HEK293 (cell line): ENCODE data around the gene CYP2B6.
A peak's percentile ranks its signal among the peaks of the same experiment; 100 is the strongest.

Experiments
- CTCF ChIA-PET: fragments of 350-600 bp; formaldehyde crosslinking; extraction: SDS; loops from one replicate; lab custom pipeline; 2021; ENCODE audit warnings: antibody characterized with exemption; lab: Yijun Ruan, JAX
- POLR2A ChIA-PET: fragments of 300-600 bp; formaldehyde crosslinking; extraction: SDS; loops from one replicate; lab custom pipeline; 2020; ENCODE audit warnings: antibody characterized with exemption, inconsistent platforms; lab: Yijun Ruan, JAX
- H3K27ac ChIP-seq: fragments of 200-500 bp; sonication (Bioruptor generic); 2 replicates; pipeline ENCODE4 v1.5.1; 2014; ENCODE audit warnings: low read depth, low read length, control low read depth, inconsistent platforms; ENCODE audit errors: extremely low read depth
- H3K36me3 ChIP-seq, 2 experiments: fragments of 200-500 bp in 1 of 2; sonication (Bioruptor generic) in 1 of 2; 1 replicate in 1 of 2; 2 replicates in 1 of 2; pipeline ENCODE4 v1.5.1; 2014 to 2017; ENCODE audit warnings: inconsistent platforms in 2 of 2, low read length in 2 of 2; ENCODE audit not compliant: control insufficient read depth in 2 of 2, insufficient read depth in 1 of 2
- H3K4me1 ChIP-seq: fragments of 200-500 bp; sonication (Bioruptor generic); 2 replicates; pipeline ENCODE4 v1.5.1; 2014; ENCODE audit warnings: mild to moderate bottlenecking, low read length, inconsistent platforms; ENCODE audit not compliant: control insufficient read depth, insufficient read depth
- H3K4me3 ChIP-seq: 2 replicates; pipeline ENCODE4 v1.5.1; 2011; ENCODE audit warnings: low read depth, mild to moderate bottlenecking, control low read depth, low read length, moderate library complexity
- H3K9me3 ChIP-seq: fragments of 200-500 bp; sonication (Bioruptor generic); 2 replicates; pipeline ENCODE4 v1.5.1; 2014; ENCODE audit warnings: low read depth, low read length, inconsistent platforms; ENCODE audit not compliant: control insufficient read depth, insufficient read depth
- BCL6B ChIP-seq: fragments of 450-650 bp; formaldehyde crosslinking; IDR thresholded peaks from 2 replicates; pipeline ENCODE4 v1.5.1; 2017; ENCODE audit warnings: missing biosample characterization, missing genetic modification characterization
- EGR2 ChIP-seq: fragments of 450-650 bp; formaldehyde crosslinking; IDR thresholded peaks from 2 replicates; pipeline ENCODE4 v1.5.1; 2016; ENCODE audit warnings: low read depth, missing biosample characterization, missing genetic modification characterization
- FEZF1 ChIP-seq: fragments of 450-650 bp; formaldehyde crosslinking; IDR thresholded peaks from 2 replicates; pipeline ENCODE4 v1.5.1; 2016; ENCODE audit warnings: missing biosample characterization, missing genetic modification characterization
- PBX3 ChIP-seq: sonication (generic); formaldehyde crosslinking; IDR thresholded peaks from 2 replicates; pipeline ENCODE4 v1.8.1; 2022; ENCODE audit warnings: mild to moderate bottlenecking, moderate library complexity, missing genetic modification reagents
- PRDM10 ChIP-seq: fragments of 450-650 bp; formaldehyde crosslinking; IDR thresholded peaks from 2 replicates; pipeline ENCODE4 v1.5.1; 2016; ENCODE audit warnings: missing biosample characterization, missing genetic modification characterization
- REST ChIP-seq: fragments of 450-650 bp; formaldehyde crosslinking; IDR thresholded peaks from 2 replicates; pipeline ENCODE4 v1.5.1; 2016; ENCODE audit warnings: missing biosample characterization, missing genetic modification characterization
- SP3 ChIP-seq: fragments of 450-650 bp; formaldehyde crosslinking; IDR thresholded peaks from 2 replicates; pipeline ENCODE4 v1.5.1; 2016; ENCODE audit warnings: missing biosample characterization, missing genetic modification characterization
- SP7 ChIP-seq: fragments of 450-650 bp; formaldehyde crosslinking; IDR thresholded peaks from 2 replicates; pipeline ENCODE4 v1.5.1; 2016; ENCODE audit warnings: missing biosample characterization, missing genetic modification characterization
- WT1 ChIP-seq: fragments of 450-650 bp; formaldehyde crosslinking; IDR thresholded peaks from 2 replicates; pipeline ENCODE4 v1.5.1; 2016; ENCODE audit warnings: missing biosample characterization, missing genetic modification characterization
- ZBTB48 ChIP-seq: fragments of 450-650 bp; formaldehyde crosslinking; IDR thresholded peaks from 2 replicates; pipeline ENCODE4 v1.5.1; 2016; ENCODE audit warnings: missing biosample characterization, missing genetic modification characterization
- ZBTB7A ChIP-seq: fragments of 450-650 bp; formaldehyde crosslinking; IDR thresholded peaks from 2 replicates; pipeline ENCODE4 v1.5.1; 2016; ENCODE audit warnings: low read depth, missing biosample characterization, missing genetic modification characterization
- ZFHX2 ChIP-seq: fragments of 450-650 bp; formaldehyde crosslinking; conservative IDR thresholded peaks from 2 replicates; pipeline ENCODE4 v1.5.1; 2016; ENCODE audit warnings: missing biosample characterization, missing genetic modification characterization
- ZNF175 ChIP-seq: fragments of 450-650 bp; formaldehyde crosslinking; IDR thresholded peaks from 2 replicates; pipeline ENCODE4 v1.5.1; 2016; ENCODE audit warnings: missing biosample characterization, missing genetic modification characterization
- ZNF239 ChIP-seq: fragments of 450-650 bp; formaldehyde crosslinking; IDR thresholded peaks from 2 replicates; pipeline ENCODE4 v1.5.1; 2016; ENCODE audit warnings: missing biosample characterization, missing genetic modification characterization
- ZNF335 ChIP-seq: fragments of 450-650 bp; formaldehyde crosslinking; conservative IDR thresholded peaks from 2 replicates; pipeline ENCODE4 v1.5.1; 2016; ENCODE audit warnings: missing biosample characterization, missing genetic modification characterization
- ZNF354C ChIP-seq: fragments of 450-650 bp; formaldehyde crosslinking; IDR thresholded peaks from 2 replicates; pipeline ENCODE4 v1.5.1; 2016; ENCODE audit warnings: missing biosample characterization, missing genetic modification characterization, low read depth, borderline replicate concordance
- ZNF416 ChIP-seq: fragments of 450-650 bp; formaldehyde crosslinking; IDR thresholded peaks from 2 replicates; pipeline ENCODE4 v1.5.1; 2016; ENCODE audit warnings: missing biosample characterization, missing genetic modification characterization
- ZNF549 ChIP-seq: fragments of 450-650 bp; IDR thresholded peaks from 2 replicates; pipeline ENCODE4 v1.5.1; 2018; ENCODE audit warnings: missing biosample characterization, missing genetic modification characterization, mild to moderate bottlenecking, inconsistent platforms, moderate library complexity
- ZNF560 ChIP-seq: fragments of 450-650 bp; formaldehyde crosslinking; IDR thresholded peaks from 2 replicates; pipeline ENCODE4 v1.5.1; 2017; ENCODE audit warnings: missing biosample characterization, missing genetic modification characterization, borderline replicate concordance
- ZNF677 ChIP-seq: fragments of 450-650 bp; IDR thresholded peaks from 2 replicates; pipeline ENCODE4 v1.5.0; 2018; ENCODE audit warnings: missing biosample characterization, mild to moderate bottlenecking, missing genetic modification characterization, moderate library complexity
- ZNF768 ChIP-seq: fragments of 450-650 bp; formaldehyde crosslinking; IDR thresholded peaks from 2 replicates; pipeline ENCODE4 v1.5.1; 2018; ENCODE audit warnings: missing biosample characterization, mild to moderate bottlenecking, missing genetic modification characterization
- ZNF791 ChIP-seq: fragments of 450-650 bp; formaldehyde crosslinking; IDR thresholded peaks from 2 replicates; pipeline ENCODE4 v1.5.1; 2016; ENCODE audit warnings: missing biosample characterization, missing genetic modification characterization
- ZNF843 ChIP-seq: fragments of 450-650 bp; formaldehyde crosslinking; IDR thresholded peaks from 2 replicates; pipeline ENCODE4 v1.5.1; 2016; ENCODE audit warnings: missing biosample characterization, missing genetic modification characterization

Gene CYP2B6

GRCh38 chr19:40960062-40960685 lies 30.9 kb upstream of the CYP2B6 start (continued):
- TF ChIP-seq ZBTB7A (tag by site-specific recombination) (no peak), ZFHX2 (tag by site-specific recombination) (peak; percentile 62)

- POLR2A ChIA-PET: no interaction called here
- CTCF ChIA-PET: interaction anchor here (0.6 to 1.1 kb wide), 2 partner anchors 9 to 10 kb away, joined by 3 read pairs; no protein-coding TSS in a partner anchor
- TF ChIP-seq REST (tag by site-specific recombination): no peak
- H3K4me1 ChIP-seq: peaks cover 20% of the 10 kb centered on the region
- no peak overlapping the region for H3K27ac ChIP-seq
- H3K9me3 ChIP-seq: peaks cover 4% of the 10 kb centered on the region
- no peaks in the 10 kb centered on the region; a peak in 1 of 3 replicates for H3K36me3 ChIP-seq
- H3K4me3 ChIP-seq: no peak overlapping the region
Observed at GRCh38 chr19:40960780-40961179, 30.3 kb upstream of the CYP2B6 start.

GRCh38 chr19:40962460-40962961 lies 28.6 kb upstream of the CYP2B6 start:
- H3K4me1 ChIP-seq: peaks cover 20% of the 10 kb centered on the region
- no peak overlapping the region for H3K4me3 ChIP-seq
- POLR2A ChIA-PET: interaction anchor here (1.0 to 1.3 kb wide), 7 partner anchors 8 to 185 kb away, joined by 3 to 5 read pairs (median 4); partner anchors contain the start of gene RAB4B
- CTCF ChIA-PET: interaction anchor here (0.6 to 2.6 kb wide), 7 partner anchors 11 to 918 kb away, joined by 3 to 24 read pairs (median 4); no protein-coding TSS in a partner anchor
- no peaks in the 10 kb centered on the region; a peak in 1 of 3 replicates for H3K36me3 ChIP-seq
- no peaks in the 10 kb centered on the region; the same call in 1 of the 2 replicates for H3K9me3 ChIP-seq
- no peak overlapping the region for H3K27ac ChIP-seq
- TF ChIP-seq BCL6B (tag by site-specific recombination): peak; percentile 65; the same call in 1 of the 2 replicates
- no peak for TF ChIP-seq ZNF677 (tag by site-specific recombination)
- TF ChIP-seq ZNF791 (tag by site-specific recombination): no peak
- TF ChIP-seq SP7 (tag by site-specific recombination): peak; percentile 42; the same call in 1 of the 2 replicates
- no peak for TF ChIP-seq ZNF549 (tag by site-specific recombination)
- TF ChIP-seq ZNF560: no peak
- no peak for TF ChIP-seq ZNF239
- TF ChIP-seq SP3 (tag by site-specific recombination): 0 out of 2 replicates have a peak, but pooled peaks have one; percentile 8
- TF ChIP-seq WT1 (tag by site-specific recombination): peak; percentile 78
- peak; percentile 59 for TF ChIP-seq ZNF335 (tag by site-specific recombination)
- peak; percentile 62 for TF ChIP-seq ZBTB48 (tag by site-specific recombination)
- no peak for TF ChIP-seq ZNF354C (tag by site-specific recombination)
- no peak for TF ChIP-seq ZNF175 (tag by site-specific recombination)
- TF ChIP-seq PRDM10: peak; percentile 13; the same call in 1 of the 2 replicates
- TF ChIP-seq ZNF843 (tag by site-specific recombination): peak; percentile 75
- TF ChIP-seq EGR2 (tag by site-specific recombination): no peak
- no peak for TF ChIP-seq ZNF768 (tag by site-specific recombination)
- TF ChIP-seq ZNF416: 0 out of 2 replicates have a peak, but pooled peaks have one; percentile 12
- peak; percentile 98 for TF ChIP-seq FEZF1 (tag by site-specific recombination)
- TF ChIP-seq PBX3 (CRISPR knock-in tag): no peak
